Thyroid gland (tissue), 4 donors: ENCODE results near the gene ZNF181. TPM values are rescaled to one million over a fixed set of nuclear protein-coding genes. Genes with fewer than 3 reads are reported as not detected.

Experiments
- DNase-seq, 2 donors: peaks; one replicate each; pipeline ENCODE4 v3.0.0-alpha.2; 2019
- H3K27ac ChIP-seq, 3 donors: fragments of 200-600 bp; sonication (generic); 1 replicate in 2 of 3; 2 replicates in 1 of 3; pipeline ENCODE4 v1.5.1; 2016 to 2019; ENCODE audit warnings: mild to moderate bottlenecking in 1 of 3, moderate library complexity in 1 of 3
- H3K27me3 ChIP-seq: fragments of 200-600 bp; sonication (generic); one replicate; pipeline ENCODE4 v1.5.1; 2019
- H3K36me3 ChIP-seq, 2 donors: fragments of 200-600 bp; sonication (generic); one replicate each; pipeline ENCODE4 v1.5.1; 2016 to 2019
- H3K4me1 ChIP-seq, 2 donors: fragments of 200-600 bp; sonication (generic); one replicate each; pipeline ENCODE4 v1.5.1; 2017 to 2019
- H3K4me3 ChIP-seq, 3 donors: fragments of 200-600 bp; sonication (generic); replicated peaks in 1 of 3; 1 replicate in 2 of 3; 2 replicates in 1 of 3; pipeline ENCODE4 v1.5.1; 2016; ENCODE audit warnings: mild to moderate bottlenecking in 1 of 3
- H3K9me3 ChIP-seq: fragments of 200-600 bp; sonication (generic); one replicate; pipeline ENCODE4 v1.5.1; 2017
- POLR2A ChIP-seq, 2 donors: fragments of 450-650 bp; IDR thresholded peaks; one replicate each; pipeline ENCODE4 v1.6.1; 2017; ENCODE audit warnings: antibody characterized with exemption in 2 of 2, mild to moderate bottlenecking in 2 of 2, moderate library complexity in 1 of 2
- WGBS, 2 donors: methylation state at CpG; one replicate each; pipeline ENCODE4 v1.1.5; 2017; 5-methylcytosine and 5-hydroxymethylcytosine counted together
- intact Hi-C: fragments of 100-400 bp; cut with DNase I; formaldehyde crosslinking; loops from one replicate; pipeline ENCODE4 v1.15.1; 2023
- total RNA-seq, 4 donors: library from RNA; depleted of rRNA; stranded (reverse); fragments of >200 nt; gene quantifications; one replicate each; pipeline ENCODE4 v1.2.3, GENCODE V29; 2016
- TF ChIP-seq, protein P1 (sequence below), 6 experiments: fragments of 200-600 bp in 3 of 6; fragments of 450-650 bp in 3 of 6; sonication (generic) in 3 of 6; IDR thresholded peaks; one replicate each; pipeline ENCODE4 v1.5.1; 2016 to 2019; ENCODE audit warnings: antibody characterized with exemption in 6 of 6, mild to moderate bottlenecking in 2 of 6, inconsistent platforms in 1 of 6, moderate library complexity in 1 of 6

The ZNF181 gene
- total RNA-seq, 4 donors from 2014 or later: 28.1 to 39.8 (median 36.0) TPM

- TF ChIP-seq POLR2A (IDR thresholded peaks at IDR 0.05): no peak
- TF ChIP-seq, protein P1, sequence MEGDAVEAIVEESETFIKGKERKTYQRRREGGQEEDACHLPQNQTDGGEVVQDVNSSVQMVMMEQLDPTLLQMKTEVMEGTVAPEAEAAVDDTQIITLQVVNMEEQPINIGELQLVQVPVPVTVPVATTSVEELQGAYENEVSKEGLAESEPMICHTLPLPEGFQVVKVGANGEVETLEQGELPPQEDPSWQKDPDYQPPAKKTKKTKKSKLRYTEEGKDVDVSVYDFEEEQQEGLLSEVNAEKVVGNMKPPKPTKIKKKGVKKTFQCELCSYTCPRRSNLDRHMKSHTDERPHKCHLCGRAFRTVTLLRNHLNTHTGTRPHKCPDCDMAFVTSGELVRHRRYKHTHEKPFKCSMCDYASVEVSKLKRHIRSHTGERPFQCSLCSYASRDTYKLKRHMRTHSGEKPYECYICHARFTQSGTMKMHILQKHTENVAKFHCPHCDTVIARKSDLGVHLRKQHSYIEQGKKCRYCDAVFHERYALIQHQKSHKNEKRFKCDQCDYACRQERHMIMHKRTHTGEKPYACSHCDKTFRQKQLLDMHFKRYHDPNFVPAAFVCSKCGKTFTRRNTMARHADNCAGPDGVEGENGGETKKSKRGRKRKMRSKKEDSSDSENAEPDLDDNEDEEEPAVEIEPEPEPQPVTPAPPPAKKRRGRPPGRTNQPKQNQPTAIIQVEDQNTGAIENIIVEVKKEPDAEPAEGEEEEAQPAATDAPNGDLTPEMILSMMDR (IDR thresholded peaks at IDR 0.05): no peak
- no peak overlapping the region for H3K27ac ChIP-seq
- no peak overlapping the region for H3K4me3 ChIP-seq
- WGBS, 2 donors: 69% methylated on average over 5 of the region's 5 CpGs
- no peaks in the 10 kb centered on the region for H3K27me3 ChIP-seq
- no peaks in the 10 kb centered on the region for H3K36me3 ChIP-seq
- no peak for DNase-seq
- H3K4me1 ChIP-seq: no peaks in the 10 kb centered on the region
- H3K9me3 ChIP-seq: no peaks in the 10 kb centered on the region
- intact Hi-C loops: no loop called here
Observed at GRCh38 chr19:34786236-34786635, 52.2 kb downstream of the ZNF181 start.

GRCh38 chr19:34787059-34787824 is 53.2 kb downstream of the ZNF181 start:
- Histone ChIP-seq H3K4me3 (no peak overlapping the region), H3K9me3 (no peaks in the 10 kb centered on the region), H3K27ac (no peak overlapping the region), H3K36me3 (no peaks in the 10 kb centered on the region), H3K4me1 (no peaks in the 10 kb centered on the region), H3K27me3 (no peaks in the 10 kb centered on the region)
- WGBS, 2 donors: 78 to 79% methylated on average over 3 of the region's 3 CpGs
- TF ChIP-seq, protein P1 (IDR thresholded peaks at IDR 0.05): no peak
- TF ChIP-seq POLR2A (IDR thresholded peaks at IDR 0.05): no peak
- intact Hi-C loops: no loop called here
- no peak for DNase-seq

- intact Hi-C loops: no loop called here
- Histone ChIP-seq H3K4me1 (no peaks in the 10 kb centered on the region), H3K27me3 (no peaks in the 10 kb centered on the region), H3K4me3 (no peak overlapping the region), H3K36me3 (no peaks in the 10 kb centered on the region), H3K27ac (no peak overlapping the region), H3K9me3 (no peaks in the 10 kb centered on the region)
- no peak for TF ChIP-seq POLR2A (IDR thresholded peaks at IDR 0.05)
- TF ChIP-seq, protein P1 (IDR thresholded peaks at IDR 0.05): no peak
- 62 to 70% methylated on average over 2 of the region's 2 CpGs for WGBS, 2 donors
- no peak for DNase-seq
Observed at GRCh38 chr19:34788074-34788473, 54.0 kb downstream of the ZNF181 start.

- no peaks in the 10 kb centered on the region for H3K36me3 ChIP-seq
- TF ChIP-seq, protein P1 (IDR thresholded peaks at IDR 0.05): no peak
- TF ChIP-seq POLR2A (IDR thresholded peaks at IDR 0.05): no peak
- H3K9me3 ChIP-seq: no peaks in the 10 kb centered on the region
- intact Hi-C loops: no loop called here
- H3K27me3 ChIP-seq: no peaks in the 10 kb centered on the region
- DNase-seq: no peak
- 72 to 81% methylated on average over 3 of the region's 3 CpGs for WGBS, 2 donors
- H3K27ac ChIP-seq: no peak overlapping the region
- no peaks in the 10 kb centered on the region for H3K4me1 ChIP-seq
- H3K4me3 ChIP-seq: no peak overlapping the region
Observed at GRCh38 chr19:34793565-34793964, 59.5 kb downstream of the ZNF181 start.

DNA sequence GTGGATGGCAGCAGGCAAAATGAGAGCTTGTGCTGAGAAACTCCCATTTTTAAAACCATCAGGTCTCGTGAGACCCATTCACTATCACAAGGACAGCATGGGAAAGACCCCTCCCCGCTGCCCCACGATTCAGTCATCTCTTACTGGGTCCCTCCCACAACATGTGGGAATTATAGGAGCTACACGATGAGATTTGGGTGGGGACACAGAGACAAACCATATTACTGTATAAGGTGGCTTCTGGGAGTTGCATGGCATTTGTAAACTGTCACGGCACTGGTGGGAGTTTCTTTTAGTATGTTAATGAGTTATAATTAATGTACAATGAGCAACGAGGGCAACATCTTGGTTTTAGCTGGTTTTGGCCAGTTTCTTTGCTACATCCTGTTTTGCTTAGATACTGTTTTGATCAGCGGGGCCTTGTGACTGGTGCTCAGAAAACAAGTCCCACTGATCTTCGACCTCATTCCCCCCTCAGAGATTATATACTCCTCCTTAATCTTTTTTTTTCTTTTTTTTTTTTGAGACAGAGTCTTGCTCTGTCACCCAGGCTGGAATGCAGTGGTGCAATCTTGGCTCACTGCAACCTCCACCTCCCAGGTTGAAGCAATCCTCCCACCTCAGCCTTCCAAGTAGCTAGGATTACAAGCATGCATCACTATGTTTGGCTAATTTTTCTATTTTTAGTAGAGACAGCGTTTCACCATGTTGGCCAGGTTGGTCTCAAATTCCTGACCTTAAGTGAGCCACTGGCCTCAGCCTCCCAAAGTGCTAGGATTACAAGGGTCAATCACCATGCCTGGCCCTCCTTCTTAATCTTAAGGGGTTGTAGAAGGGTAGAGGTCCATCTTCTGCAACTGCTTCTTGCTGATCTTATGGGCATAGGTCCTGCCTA is 60.3 kb downstream of the ZNF181 start:
- no peak overlapping the region for H3K4me3 ChIP-seq
- intact Hi-C loops: no loop called here
- H3K36me3 ChIP-seq: no peaks in the 10 kb centered on the region
- no peaks in the 10 kb centered on the region for H3K4me1 ChIP-seq
- WGBS, 2 donors: 74 to 75% methylated on average over 9 of the region's 9 CpGs
- DNase-seq: no peak
- H3K27ac ChIP-seq: no peak overlapping the region
- no peaks in the 10 kb centered on the region for H3K27me3 ChIP-seq
- H3K9me3 ChIP-seq: no peaks in the 10 kb centered on the region
- TF ChIP-seq POLR2A (IDR thresholded peaks at IDR 0.05): no peak
- TF ChIP-seq, protein P1 (IDR thresholded peaks at IDR 0.05): no peak
